Keratinocyte (primary cell): ENCODE results near the gene ATP11A. TPM values are rescaled to one million over a fixed set of nuclear protein-coding genes. Genes with fewer than 3 reads are reported as not detected.

Experiments
- DNase-seq: peaks from one replicate; pipeline ENCODE4 v3.0.0-alpha.2; 2011; ENCODE audit warnings: low read depth, missing footprints, low spot score
- FAIRE-seq: peaks from 2 replicates; lab custom pipeline; 2011; peaks lifted over from hg19 to GRCh38; lab: Jason Lieb, UNC
- H2AFZ ChIP-seq: 2 replicates; pipeline ENCODE4 v1.6.0; 2012; ENCODE audit warnings: low read length, control low read depth, inconsistent platforms; ENCODE audit not compliant: control insufficient read depth
- H3K27ac ChIP-seq: 2 replicates; pipeline ENCODE4 v1.5.1; 2011; ENCODE audit warnings: low read length; ENCODE audit not compliant: control insufficient read depth, insufficient read depth
- H3K27me3 ChIP-seq: 3 replicates; pipeline ENCODE4 v1.6.0; 2011; ENCODE audit warnings: low read length; ENCODE audit not compliant: control insufficient read depth, insufficient read depth; ENCODE audit errors: extremely low read depth
- H3K36me3 ChIP-seq, 2 experiments: 2 replicates in 1 of 2; 3 replicates in 1 of 2; pipeline ENCODE4 v1.5.1; 2011; ENCODE audit warnings: low read length in 2 of 2, mild to moderate bottlenecking in 1 of 2; ENCODE audit not compliant: control insufficient read depth in 2 of 2, insufficient read depth in 2 of 2; ENCODE audit errors: extremely low read depth in 1 of 2
- H3K4me1 ChIP-seq: 3 replicates; pipeline ENCODE4 v1.5.1; 2011; ENCODE audit warnings: low read length; ENCODE audit not compliant: control insufficient read depth, insufficient read depth; ENCODE audit errors: extremely low read depth
- H3K4me2 ChIP-seq: 3 replicates; pipeline ENCODE4 v1.6.0; 2011; ENCODE audit warnings: low read depth, low read length; ENCODE audit not compliant: control insufficient read depth, insufficient read depth; ENCODE audit errors: extremely low read depth
- H3K4me3 ChIP-seq, 3 experiments: fragments of 200-600 bp in 1 of 3; sonication (generic) in 1 of 3; 2 replicates in 2 of 3; 3 replicates in 1 of 3; pipeline ENCODE4 v1.5.1; 2011 to 2016; ENCODE audit warnings: low read length in 3 of 3, mild to moderate bottlenecking in 3 of 3, control low read depth in 2 of 3, inconsistent platforms in 1 of 3, low read depth in 1 of 3, mixed read lengths in 1 of 3, mixed run types in 1 of 3, moderate library complexity in 1 of 3; ENCODE audit not compliant: control insufficient read depth in 2 of 3, insufficient read depth in 2 of 3; ENCODE audit errors: extremely low read depth in 1 of 3
- H3K79me2 ChIP-seq: 2 replicates; pipeline ENCODE4 v1.6.0; 2012; ENCODE audit warnings: low read length; ENCODE audit not compliant: control insufficient read depth, insufficient read depth
- H3K9ac ChIP-seq: 3 replicates; pipeline ENCODE4 v1.6.0; 2011; ENCODE audit warnings: low read length; ENCODE audit not compliant: control insufficient read depth, insufficient read depth; ENCODE audit errors: extremely low read depth
- H3K9me1 ChIP-seq: 3 replicates; pipeline ENCODE4 v1.6.0; 2011; ENCODE audit warnings: low read length; ENCODE audit not compliant: control insufficient read depth, insufficient read depth; ENCODE audit errors: extremely low read depth
- H3K9me3 ChIP-seq: 2 replicates; pipeline ENCODE4 v1.5.1; 2012; ENCODE audit warnings: low read depth, low read length; ENCODE audit not compliant: control insufficient read depth
- H4K20me1 ChIP-seq: 3 replicates; pipeline ENCODE4 v1.6.0; 2011; ENCODE audit warnings: low read length; ENCODE audit not compliant: control insufficient read depth, insufficient read depth; ENCODE audit errors: extremely low read depth
- CTCF ChIP-seq, 3 experiments: IDR thresholded peaks in 1 of 3; conservative IDR thresholded peaks in 1 of 3; optimal IDR thresholded peaks in 1 of 3; 2 replicates in 2 of 3; 3 replicates in 1 of 3; pipeline versions ENCODE3 to v1.5.1; 2011; ENCODE audit warnings: low read length in 3 of 3, mild to moderate bottlenecking in 3 of 3, moderate library complexity in 2 of 3, control low read depth in 1 of 3, inconsistent platforms in 1 of 3; ENCODE audit not compliant: insufficient read depth in 2 of 3; ENCODE audit errors: extremely low read depth in 1 of 3
- EZH2 ChIP-seq: IDR thresholded peaks from one replicate; pipeline ENCODE4 v1.6.1; 2012; ENCODE audit warnings: inconsistent platforms, mild to moderate bottlenecking, low read length, moderate library complexity
- dilution Hi-C: fragments of 300-500 bp; cut with MboI; formaldehyde crosslinking; loops from one replicate; pipeline ENCODE4 v1.7.0; 2020; ENCODE audit warnings: low sequenced_read_pairs; ENCODE audit not compliant: extremely low pct_ligation_motif_present
- polyA plus RNA-seq, 5 experiments: library from polyadenylated mRNA; depleted of rRNA in 3 of 5; stranded (reverse) in 3 of 5; stranded (forward) in 1 of 5; unstranded in 1 of 5; fragments of >200 nt; gene quantifications; 1 replicate in 1 of 5; 2 replicates in 3 of 5; 3 replicates in 1 of 5; pipeline versions ENCODE4 v1.2.1 to v1.2.3, GENCODE V29; 2011 to 2012; ENCODE audit warnings: missing spikeins in 2 of 5, low read depth in 1 of 5, low replicate concordance in 1 of 5

ATP11A gene
- polyA plus RNA-seq, 1 donor (not counting 4 experiments of a cell fraction or from before 2014, with no cell fraction given) = 4.3 TPM

GRCh38 chr13:112842343-112842856 is 152.6 kb downstream of the ATP11A start:
- Histone ChIP-seq H3K4me3 (no peak overlapping the region), H3K4me2 (no peak overlapping the region), H3K27ac (no peak overlapping the region), H3K4me1 (no peaks in the 10 kb centered on the region), H3K27me3 (no peaks in the 10 kb centered on the region), H4K20me1 (no peaks in the 10 kb centered on the region), H3K9me3 (no peaks in the 10 kb centered on the region), H2AFZ (no peak overlapping the region), H3K36me3 (peaks cover 5 to 16% of the 10 kb centered on the region in 2 experiments), H3K9me1 (no peaks in the 10 kb centered on the region), H3K79me2 (no peaks in the 10 kb centered on the region), H3K9ac (no peak overlapping the region)
- DNase-seq = no peak
- dilution Hi-C loops = no loop called here
- TF ChIP-seq EZH2 (no peak), CTCF (optimal IDR thresholded peaks at IDR 0.05 in 1 of 3, IDR thresholded peaks at IDR 0.05 in 1 of 3, conservative IDR thresholded peaks at IDR 0.05 in 1 of 3; ENCODE audit: extremely low read depth in 1 of 3, insufficient read depth in 2 of 3, low read length in 3 of 3) (no peak)
- FAIRE-seq = no peak

- Histone ChIP-seq H3K9me1 (no peaks in the 10 kb centered on the region), H3K27me3 (no peaks in the 10 kb centered on the region), H3K9ac (no peak overlapping the region), H3K4me1 (no peaks in the 10 kb centered on the region), H3K4me2 (no peak overlapping the region), H3K27ac (no peak overlapping the region), H3K4me3 (no peak overlapping the region), H3K36me3 (peaks cover 5 to 16% of the 10 kb centered on the region in 2 experiments), H2AFZ (no peak overlapping the region), H3K9me3 (no peaks in the 10 kb centered on the region), H4K20me1 (no peaks in the 10 kb centered on the region), H3K79me2 (no peaks in the 10 kb centered on the region)
- DNase-seq (no peak), FAIRE-seq (no peak)
- dilution Hi-C loops = no loop called here
- TF ChIP-seq CTCF (optimal IDR thresholded peaks at IDR 0.05 in 1 of 3, IDR thresholded peaks at IDR 0.05 in 1 of 3, conservative IDR thresholded peaks at IDR 0.05 in 1 of 3; ENCODE audit: extremely low read depth in 1 of 3, insufficient read depth in 2 of 3, low read length in 3 of 3) (no peak), EZH2 (no peak)
Observed at GRCh38 chr13:112842931-112843391, 153.1 kb downstream of the ATP11A start.
